ENCODE results near the gene TTPAL. TPM values are rescaled to one million over a fixed set of nuclear protein-coding genes. Genes with fewer than 3 reads are reported as not detected.

TTPAL gene
- total and polyA plus RNA-seq, 4 donors, result 11.6 to 39.7 (median 17.6) TPM

- peaks cover 2 to 28% (median 12%) of the 10 kb centered on the region in 4 donors for H3K4me1 ChIP-seq (ENCODE audit: control insufficient read depth in 4 of 4, insufficient read depth in 4 of 4, low read length in 3 of 4)
- H3K27ac ChIP-seq (ENCODE audit: low read depth in 1 of 2, low read length in 2 of 2), result no peak overlapping the region
- no peak overlapping the region for H3K4me3 ChIP-seq (ENCODE audit: low read depth in 1 of 3, low read length in 3 of 3)
- 82% methylated on average over 6 of the region's 6 CpGs for WGBS
- no peaks in the 10 kb centered on the region for H3K9me3 ChIP-seq (ENCODE audit: control insufficient read depth in 4 of 4, low read length in 3 of 4)
- no peak overlapping the region for H3K9ac ChIP-seq (ENCODE audit: low read depth in 1 of 2, low read length in 2 of 2)
- DNase-seq (ENCODE audit: low spot score), result no peak
- TF ChIP-seq REST (IDR thresholded peaks at IDR 0.05) (no peak), TAF1 (conservative IDR thresholded peaks at IDR 0.05) (no peak), RAD21 (IDR thresholded peaks at IDR 0.05) (no peak), FOXA2 (IDR thresholded peaks at IDR 0.05) (no peak), YY1 (IDR thresholded peaks at IDR 0.05) (no peak), SP1 (IDR thresholded peaks at IDR 0.05) (no peak), FOXA1 (IDR thresholded peaks at IDR 0.05) (no peak), RXRA (IDR thresholded peaks at IDR 0.05) (no peak), ATF3 (IDR thresholded peaks at IDR 0.05) (no peak), MAX (IDR thresholded peaks at IDR 0.05) (no peak), HNF4G (IDR thresholded peaks at IDR 0.05) (no peak), NR2F2 (IDR thresholded peaks at IDR 0.05) (no peak)
- no peaks in the 10 kb centered on the region for H3K27me3 ChIP-seq (ENCODE audit: control insufficient read depth in 4 of 4, insufficient read depth in 4 of 4, low read length in 3 of 4)
- H3K36me3 ChIP-seq (ENCODE audit: control insufficient read depth in 4 of 4, insufficient read depth in 3 of 4, low read depth in 1 of 4, low read length in 3 of 4), result no peaks in the 10 kb centered on the region
These were observed 65.2 kb downstream of the TTPAL start for GRCh38 chr20:44540834-44541233.

- peak; percentile 33 to 86 for TF ChIP-seq RXRA (IDR thresholded peaks at IDR 0.05)
- peak in 1 of 2 donors; percentile 21 for TF ChIP-seq HNF4A (conservative IDR thresholded peaks at IDR 0.05)
- TF ChIP-seq ZBTB33 (IDR thresholded peaks at IDR 0.05), result no peak
- TF ChIP-seq HNF4G (IDR thresholded peaks at IDR 0.05), result no peak
- no peaks in the 10 kb centered on the region for H3K36me3 ChIP-seq (ENCODE audit: control insufficient read depth in 4 of 4, insufficient read depth in 3 of 4, low read depth in 1 of 4, low read length in 3 of 4)
- no peak overlapping the region for H3K9ac ChIP-seq (ENCODE audit: low read depth in 1 of 2, low read length in 2 of 2)
- H3K4me1 ChIP-seq (ENCODE audit: control insufficient read depth in 4 of 4, insufficient read depth in 4 of 4, low read length in 3 of 4), result peaks cover 2 to 28% (median 11%) of the 10 kb centered on the region in 4 donors
- 46% methylated on average over 4 of the region's 4 CpGs for WGBS
- peak overlapping the region in 1 of 2 donors; percentile 24 for H3K27ac ChIP-seq (ENCODE audit: low read depth in 1 of 2, low read length in 2 of 2)
- DNase-seq (ENCODE audit: low spot score), result no peak
- H3K27me3 ChIP-seq (ENCODE audit: control insufficient read depth in 4 of 4, insufficient read depth in 4 of 4, low read length in 3 of 4), result no peaks in the 10 kb centered on the region
- H3K4me3 ChIP-seq (ENCODE audit: low read depth in 1 of 3, low read length in 3 of 3), result no peak overlapping the region
- no peaks in the 10 kb centered on the region for H3K9me3 ChIP-seq (ENCODE audit: control insufficient read depth in 4 of 4, low read length in 3 of 4)
These were observed 66.3 kb downstream of the TTPAL start for GRCh38 chr20:44541992-44542391.

- Histone ChIP-seq H3K36me3 (ENCODE audit: control insufficient read depth in 4 of 4, insufficient read depth in 3 of 4, low read depth in 1 of 4, low read length in 3 of 4) (no peaks in the 10 kb centered on the region), H3K4me1 (ENCODE audit: control insufficient read depth in 4 of 4, insufficient read depth in 4 of 4, low read length in 3 of 4) (peaks cover 2 to 28% (median 11%) of the 10 kb centered on the region in 4 donors), H3K9ac (ENCODE audit: low read depth in 1 of 2, low read length in 2 of 2) (no peak overlapping the region), H3K27me3 (ENCODE audit: control insufficient read depth in 4 of 4, insufficient read depth in 4 of 4, low read length in 3 of 4) (no peaks in the 10 kb centered on the region), H3K4me3 (ENCODE audit: low read depth in 1 of 3, low read length in 3 of 3) (no peak overlapping the region), H3K9me3 (ENCODE audit: control insufficient read depth in 4 of 4, low read length in 3 of 4) (no peaks in the 10 kb centered on the region), H3K27ac (ENCODE audit: low read depth in 1 of 2, low read length in 2 of 2) (no peak overlapping the region)
- 79% methylated on average over 1 of the region's 1 CpG for WGBS
- no peak for DNase-seq (ENCODE audit: low spot score)
- TF ChIP-seq FOXA1 (IDR thresholded peaks at IDR 0.05) (no peak), RAD21 (IDR thresholded peaks at IDR 0.05) (no peak), NR2F2 (IDR thresholded peaks at IDR 0.05) (no peak), HNF4A (conservative IDR thresholded peaks at IDR 0.05) (no peak), HNF4G (IDR thresholded peaks at IDR 0.05) (no peak), TAF1 (conservative IDR thresholded peaks at IDR 0.05) (no peak), EGR1 (IDR thresholded peaks at IDR 0.05; ENCODE audit: low read depth in 2 of 2) (no peak), MAX (IDR thresholded peaks at IDR 0.05) (no peak), ZBTB33 (IDR thresholded peaks at IDR 0.05) (no peak), ATF3 (IDR thresholded peaks at IDR 0.05) (no peak), CTCF (IDR thresholded peaks at IDR 0.05; ENCODE audit: low read depth, low read length, missing input control) (no peak), GABPA (IDR thresholded peaks at IDR 0.05 in 1 of 2, conservative IDR thresholded peaks at IDR 0.05 in 1 of 2) (no peak)
These were observed 67.2 kb downstream of the TTPAL start for GRCh38 chr20:44542890-44543289.
